Heart left ventricle (tissue), 16 donors: ENCODE data around the gene DCAKD. TPM values are rescaled to one million over a fixed set of nuclear protein-coding genes. Genes with fewer than 3 reads are reported as not detected.
A peak's percentile ranks its signal among the peaks of the same experiment; 100 is the strongest.

Experiments used
- ATAC-seq, 4 donors: fragments of 200-7000 bp; cut with Tn5 transposase; one replicate each; pipeline ENCODE4 v1.9.1; 2020 to 2022; ENCODE audit warnings: moderate library complexity in 4 of 4, mild to moderate bottlenecking in 3 of 4, moderate number of reproducible peaks in 1 of 4
- DNase-seq, 5 donors: peaks; one replicate each; pipeline ENCODE4 v3.0.0-alpha.2; 2020
- H3K27ac ChIP-seq, 12 donors: fragments of 200-600 bp; sonication (generic) in 4 of 12; one replicate each; pipeline versions ENCODE4 v1.5.0 to v1.8.0; 2016 to 2022; ENCODE audit warnings: mild to moderate bottlenecking in 2 of 12
- H3K27me3 ChIP-seq, 9 donors: fragments of 200-600 bp; sonication (generic) in 2 of 9; one replicate each; pipeline versions ENCODE4 v1.5.1 to v1.8.0; 2016 to 2022; ENCODE audit warnings: mild to moderate bottlenecking in 3 of 9
- H3K36me3 ChIP-seq, 9 donors: fragments of 200-600 bp; sonication (generic) in 2 of 9; one replicate each; pipeline versions ENCODE4 v1.5.0 to v1.8.0; 2018 to 2022; ENCODE audit warnings: mild to moderate bottlenecking in 2 of 9
- H3K4me1 ChIP-seq, 12 donors: fragments of 200-600 bp; sonication (generic) in 4 of 12; one replicate each; pipeline versions ENCODE4 v1.5.0 to v1.8.0; 2016 to 2022; ENCODE audit warnings: mild to moderate bottlenecking in 3 of 12
- H3K4me3 ChIP-seq, 12 donors: fragments of 200-600 bp; sonication (generic) in 4 of 12; one replicate each; pipeline versions ENCODE4 v1.5.0 to v1.8.0; 2017 to 2022; ENCODE audit warnings: mild to moderate bottlenecking in 9 of 12, moderate library complexity in 4 of 12
- H3K9me3 ChIP-seq, 12 donors: fragments of 200-600 bp; sonication (generic) in 4 of 12; one replicate each; pipeline versions ENCODE4 v1.5.0 to v1.8.0; 2016 to 2022; ENCODE audit warnings: mild to moderate bottlenecking in 1 of 12
- CTCF ChIP-seq, 12 donors: fragments of 200-600 bp; sonication (generic) in 4 of 12; IDR thresholded peaks; one replicate each; pipeline versions ENCODE4 v1.5.0 to v1.8.0; 2018 to 2022; ENCODE audit warnings: antibody characterized with exemption in 12 of 12, mild to moderate bottlenecking in 5 of 12
- POLR2A ChIP-seq, 2 donors: fragments of 450-650 bp; IDR thresholded peaks; one replicate each; pipeline ENCODE4 v1.6.1; 2017; ENCODE audit warnings: antibody characterized with exemption in 2 of 2, mild to moderate bottlenecking in 2 of 2, moderate library complexity in 2 of 2
- WGBS, 4 donors: extraction: QIAGEN DNeasy Blood & Tissue Kit in 2 of 4; methylation state at CpG; one replicate each; pipeline versions ENCODE4 v1.1.5 to v1.1.7; 2013 to 2018; 5-methylcytosine and 5-hydroxymethylcytosine counted together
- intact Hi-C, 10 donors: fragments of 100-400 bp; cut with DNase I; formaldehyde crosslinking; loops; one replicate each; pipeline versions ENCODE4 v1.11.1 to v1.14.2; 2022
- polyA plus RNA-seq, 2 donors: library from polyadenylated mRNA; stranded (reverse); fragments of 200-250 nt; gene quantifications; one replicate each; pipeline ENCODE4 v1.2.3, GENCODE V29; 2013
- total RNA-seq, 9 donors: library from RNA; depleted of rRNA in 2 of 9; stranded (reverse); fragments of >200 nt in 2 of 9; fragmentation: NEBNext Ultra II Directional in 3 of 9; extraction: Animal tissue kit (Norgen Biotek cat#: 25700) in 3 of 9; gene quantifications; one replicate each; pipeline versions ENCODE4 v1.1.0 to v1.2.4, GENCODE V29; 2016 to 2023
- donor health status: ischemic (EF 13 %, LVEDD 7.1; RV severe dilation, severe dysfunction).
- donor health status: healthy with polysubstance abuse.
- donor health status: DM: no; HTN: yes; CAD: no.
- donor health status: DM: no; HTN: no; CAD: no.
- donor health status: ischemic (EF 25% LVEDD 6.9; RV normal size, moderate dysfunction).
- donor health status: ischemic (EF 25% LVEDD 5.7; RV mildly dilated, moderate dysfunction).
- donor health status: healthy.
- donor health status: DM: yes; HTN: yes; CAD: no.
- donor health status: ischemic (EF 35%, LVEDD 5.7; RV mildly dilated, moderate dysfunction).
- donor health status: nonischemic (EF 11% LVEDD 7.7; RV severe dilation, severe dysfunction).
- donor health status: DM: yes; HTN: yes; CAD: no.
- donor health status: PGD.
- donor health status: ischemic (EF 29% LVEDD 5.4; RV normal size, mild dysfunction).
- donor health status: nonischemic (EF 23%, LVEDD 6.1; RV moderate dilation, normal function).

Gene DCAKD
- total and polyA plus RNA-seq, 11 donors = 15.3 to 60.9 (median 32.4) TPM

DNA sequence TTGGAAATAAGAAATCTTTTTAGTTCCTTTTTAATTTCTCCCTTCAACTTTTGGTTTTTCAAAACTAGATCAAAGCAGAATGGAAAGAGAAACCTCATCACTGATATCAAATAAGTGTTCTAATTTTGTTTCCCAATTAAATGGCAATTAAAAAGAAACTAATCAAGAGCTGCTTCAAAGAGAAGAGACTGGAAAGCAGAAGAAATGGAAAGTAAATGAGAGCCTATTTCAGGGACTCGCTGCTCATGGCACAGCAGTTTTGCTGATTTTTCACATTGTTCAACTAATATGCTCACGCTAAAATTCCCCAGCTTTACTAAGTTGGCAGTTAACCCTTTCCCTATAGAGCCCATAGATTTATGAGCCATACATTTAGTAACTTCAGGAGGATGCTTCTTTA, 16.2 kb upstream of the DCAKD start:
- intact Hi-C loops = loop anchor here in 1 of 10 donors (2.0 kb wide), 1 partner anchor 57 kb away; no protein-coding TSS in a partner anchor
- no peak for ATAC-seq
- Histone ChIP-seq H3K27ac (peak overlapping the region in 1 of 12 donors; percentile 49), H3K4me3 (no peak overlapping the region), H3K9me3 (no peaks in the 10 kb centered on the region), H3K27me3 (no peaks in the 10 kb centered on the region), H3K36me3 (peaks cover 0 to 38% (median 24%) of the 10 kb centered on the region in 9 donors), H3K4me1 (peaks cover 0 to 58% (median 26%) of the 10 kb centered on the region in 12 donors)
- no peak for TF ChIP-seq POLR2A (IDR thresholded peaks at IDR 0.05)
- no peak for TF ChIP-seq CTCF (IDR thresholded peaks at IDR 0.05)
- 74 to 91% (median 84%) methylated on average over 2 of the region's 2 CpGs for WGBS, 4 donors
- DNase-seq = no peak

DNA sequence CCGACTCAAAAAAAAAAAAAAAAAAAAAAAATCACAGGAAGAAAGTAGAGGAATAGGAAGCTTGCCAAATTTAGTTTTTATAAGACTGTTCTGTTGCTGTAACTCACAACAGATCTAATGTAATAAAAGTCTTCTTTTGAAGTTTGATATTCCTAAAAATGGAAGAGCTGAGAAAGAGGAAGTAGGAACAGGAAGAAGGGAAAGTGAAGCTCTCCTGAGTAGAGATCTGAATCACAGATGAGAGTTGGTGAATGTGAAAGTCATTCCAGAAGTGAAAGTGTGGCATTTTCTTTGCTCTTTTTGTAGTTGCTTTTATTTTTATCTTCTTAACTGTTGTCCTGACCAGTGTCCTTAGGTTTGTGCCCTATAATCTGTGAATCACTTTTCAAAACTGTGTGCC, 11.8 kb upstream of the DCAKD start:
- Histone ChIP-seq H3K4me1 (peaks cover 2 to 77% (median 44%) of the 10 kb centered on the region in 12 donors), H3K27ac (peak overlapping the region in 1 of 12 donors; percentile 51), H3K4me3 (peak overlapping the region in 1 of 12 donors; percentile 7), H3K36me3 (peaks cover 0 to 15% (median 6%) of the 10 kb centered on the region in 9 donors), H3K9me3 (no peaks in the 10 kb centered on the region), H3K27me3 (no peaks in the 10 kb centered on the region)
- ATAC-seq (no peak), DNase-seq (no peak)
- 33 to 75% (median 70%) methylated on average over 1 of the region's 1 CpG for WGBS, 4 donors
- no peak for TF ChIP-seq POLR2A (IDR thresholded peaks at IDR 0.05)
- no peak for TF ChIP-seq CTCF (IDR thresholded peaks at IDR 0.05)
- intact Hi-C loops = loop anchor here in 2 of 10 donors (5.0 kb wide), 2 partner anchors 34 to 69 kb away; partner anchors contain the start of gene PLCD3 (in 1 of the 2)

DNA sequence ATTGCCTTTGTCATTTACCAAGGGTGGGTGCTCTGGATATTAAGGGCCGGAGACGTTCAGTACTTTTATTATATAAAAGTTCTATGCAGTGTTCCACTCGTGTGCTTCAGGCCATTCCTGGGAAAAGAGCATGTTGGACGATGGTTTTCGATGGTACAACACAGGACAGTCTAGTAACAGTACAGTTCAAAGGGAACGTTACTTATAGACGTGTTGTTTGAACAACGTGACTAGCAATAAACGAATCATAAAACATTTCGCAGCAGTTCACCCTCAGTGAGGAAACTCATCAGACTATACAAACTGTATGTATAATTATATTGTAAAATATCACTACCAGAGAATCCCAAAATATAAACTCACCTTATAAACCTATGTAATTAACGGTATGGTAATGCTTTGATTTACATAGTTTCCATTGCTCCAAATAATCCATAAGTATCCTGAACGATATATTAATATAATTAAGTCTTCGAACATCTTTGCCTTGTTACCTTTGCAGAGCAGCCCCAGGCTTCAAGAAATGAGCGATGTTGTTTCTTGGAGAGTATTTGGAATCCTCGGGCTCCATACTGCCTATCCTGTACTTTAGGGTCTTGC, 10.3 kb upstream of the DCAKD start:
- H3K4me1 ChIP-seq = peaks cover 2 to 65% (median 43%) of the 10 kb centered on the region in 12 donors
- H3K27me3 ChIP-seq = no peaks in the 10 kb centered on the region
- intact Hi-C loops = loop anchor here in 2 of 10 donors (2.0 to 5.0 kb wide), 3 partner anchors 36 to 71 kb away; partner anchors contain the start of gene PLCD3 (in 2 of the 2)
- no peak for DNase-seq
- peak overlapping the region; percentile 68 to 95 (median 91) for H3K27ac ChIP-seq
- H3K9me3 ChIP-seq = no peaks in the 10 kb centered on the region
- WGBS, 4 donors = 11 to 13% (median 12%) methylated on average over 15 of the region's 15 CpGs
- no peak for ATAC-seq
- no peak for TF ChIP-seq POLR2A (IDR thresholded peaks at IDR 0.05)
- no peak for TF ChIP-seq CTCF (IDR thresholded peaks at IDR 0.05)
- H3K36me3 ChIP-seq = peaks cover 0 to 5% (median 0%) of the 10 kb centered on the region in 9 donors
- H3K4me3 ChIP-seq = peak overlapping the region; percentile 41 to 94 (median 78)

- DNase-seq (peak; percentile 97 to 99 (median 98)), ATAC-seq (peak; percentile 98)
- intact Hi-C loops = loop anchor here in 2 of 10 donors (1.0 to 5.0 kb wide), 4 partner anchors 9 to 72 kb away; partner anchors contain the start of gene PLCD3 (in 2 of the 2)
- Histone ChIP-seq H3K4me1 (peaks cover 2 to 60% (median 41%) of the 10 kb centered on the region in 12 donors), H3K27ac (peak within 1 kb of the TSS; percentile 68 to 95 (median 91)), H3K4me3 (peak within 1 kb of the TSS; percentile 41 to 94 (median 78)), H3K36me3 (no peaks in the 10 kb centered on the region), H3K9me3 (no peaks in the 10 kb centered on the region), H3K27me3 (no peaks in the 10 kb centered on the region)
- TF ChIP-seq POLR2A (IDR thresholded peaks at IDR 0.05) = peak; percentile 17 to 83
- peak in 2 of 12 donors; percentile 15 to 24 for TF ChIP-seq CTCF (IDR thresholded peaks at IDR 0.05)
- WGBS, 4 donors = 0 to 1% (median 0%) methylated on average over 33 to 50 of the region's 50 CpGs
These were observed 9.6 kb upstream of the DCAKD start, which contains the start of gene NMT1 for GRCh38 chr17:45060797-45061605. NMT1 (plus strand) TSS chr17:45061317; CDS start chr17:45061330, 13 bp downstream.
